ENCODE measurements around the gene COL26A1.

The COL26A1 gene

DNA sequence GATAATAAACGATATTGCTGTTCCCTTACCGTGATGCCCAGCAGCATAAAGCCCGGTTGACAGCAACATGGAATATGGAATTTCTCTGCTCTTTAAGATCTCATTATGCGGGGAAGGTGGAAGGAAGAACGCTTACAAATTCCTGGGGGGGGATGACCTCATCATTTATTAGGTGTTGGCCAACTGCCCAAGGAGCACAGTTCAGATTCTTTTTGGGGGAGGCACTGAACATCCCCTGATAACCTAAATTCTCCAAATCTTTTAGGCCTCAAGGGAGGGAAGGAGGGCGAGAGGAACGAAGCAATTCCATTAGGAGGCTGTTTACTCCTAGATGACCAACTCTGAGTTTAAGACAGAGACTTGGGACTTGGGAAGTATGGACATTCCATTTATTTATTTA lies 5.2 kb upstream of the COL26A1 start:
- no peak overlapping the region for H3K4me3 ChIP-seq (ENCODE audit: low read length)
- TF ChIP-seq ZNF274 (IDR thresholded peaks at IDR 0.05; ENCODE audit: low read depth, low read length), result no peak

DNA sequence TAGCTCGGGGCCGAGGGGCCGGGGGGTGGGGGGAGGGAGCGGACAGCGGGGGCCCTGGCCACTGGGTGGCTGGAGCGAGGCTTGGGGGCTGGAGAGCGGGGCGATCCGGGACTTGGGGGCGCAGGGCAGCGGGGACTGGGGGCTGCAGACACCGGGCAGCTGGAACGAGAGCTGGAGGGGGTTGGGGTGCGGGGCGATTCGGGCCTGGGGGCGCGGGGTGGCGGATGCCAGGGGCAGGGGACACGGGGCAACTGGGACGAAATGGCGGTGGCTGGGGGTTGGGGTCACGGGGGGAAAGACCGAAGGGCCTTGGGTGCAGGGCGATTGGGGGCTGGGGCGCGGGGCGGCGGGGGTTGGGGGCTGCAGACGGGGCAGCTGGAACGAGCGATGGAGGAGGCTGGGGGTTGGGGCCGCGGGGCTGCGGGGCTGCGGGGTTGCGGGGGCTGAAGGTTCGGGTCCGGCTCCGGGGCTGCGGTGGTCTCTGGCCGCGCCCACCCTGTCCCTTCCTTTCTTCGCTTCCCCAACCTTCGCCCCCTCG lies 590 bp downstream of the COL26A1 start:
- no peak for TF ChIP-seq ZNF274 (IDR thresholded peaks at IDR 0.05; ENCODE audit: low read depth, low read length)
- H3K4me3 ChIP-seq (ENCODE audit: low read length), result no peak overlapping the region

DNA sequence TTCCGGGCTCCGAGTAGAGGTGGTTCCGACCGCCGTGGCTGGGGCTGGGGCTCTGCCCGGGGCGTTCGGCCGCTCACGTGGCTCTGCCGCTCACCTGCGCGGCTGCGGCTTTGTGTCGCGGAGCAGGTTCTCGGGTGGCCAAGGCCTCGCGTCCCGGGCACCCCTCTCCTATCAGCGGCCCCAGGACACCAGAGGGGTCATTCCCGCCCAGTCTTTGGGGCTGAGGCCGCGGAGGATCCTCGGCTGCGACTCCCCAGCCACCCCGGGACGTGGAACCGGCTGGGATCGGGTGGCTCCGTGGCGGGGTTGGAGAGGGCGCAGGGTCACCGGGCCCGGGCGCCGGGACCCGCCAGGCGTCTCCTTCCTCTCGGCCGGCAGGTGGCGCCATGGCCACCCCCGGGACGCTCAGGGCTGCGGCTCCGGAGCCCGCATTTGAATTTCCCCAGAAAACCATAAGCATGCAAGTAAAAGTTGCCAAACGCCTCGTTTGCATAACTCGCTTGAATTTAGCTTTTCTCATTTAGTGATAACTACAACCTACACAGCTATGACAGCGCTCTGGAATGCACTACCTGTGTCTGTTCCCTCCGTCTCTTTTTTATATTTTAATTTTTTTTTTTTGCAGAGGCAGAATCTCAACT lies 1.2 kb downstream of the COL26A1 start:
- H3K4me3 ChIP-seq (ENCODE audit: low read length), result no peak overlapping the region
- no peak for TF ChIP-seq ZNF274 (IDR thresholded peaks at IDR 0.05; ENCODE audit: low read depth, low read length)

DNA sequence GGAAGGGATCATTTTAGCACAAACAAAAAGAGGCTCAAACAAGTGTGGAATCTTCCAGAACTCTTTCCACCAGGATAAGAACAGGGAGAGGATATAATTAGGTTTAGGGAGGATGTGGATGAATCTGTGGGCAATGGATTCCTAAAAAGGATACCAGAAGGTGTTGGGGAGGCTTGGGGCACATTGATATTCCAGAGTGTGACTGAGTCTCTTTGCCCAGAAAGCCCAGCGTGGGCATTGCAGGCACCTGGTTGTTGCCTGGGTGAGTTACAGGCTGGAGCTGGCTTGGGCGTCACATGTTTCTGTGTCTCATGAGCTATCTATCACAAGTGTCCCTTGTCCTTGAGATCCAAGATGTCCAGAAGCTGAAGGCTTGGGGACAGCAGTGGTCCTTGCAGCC lies 3.3 kb downstream of the COL26A1 start:
- no peak overlapping the region for H3K4me3 ChIP-seq (ENCODE audit: low read length)
- TF ChIP-seq ZNF274 (IDR thresholded peaks at IDR 0.05; ENCODE audit: low read depth, low read length), result no peak

DNA sequence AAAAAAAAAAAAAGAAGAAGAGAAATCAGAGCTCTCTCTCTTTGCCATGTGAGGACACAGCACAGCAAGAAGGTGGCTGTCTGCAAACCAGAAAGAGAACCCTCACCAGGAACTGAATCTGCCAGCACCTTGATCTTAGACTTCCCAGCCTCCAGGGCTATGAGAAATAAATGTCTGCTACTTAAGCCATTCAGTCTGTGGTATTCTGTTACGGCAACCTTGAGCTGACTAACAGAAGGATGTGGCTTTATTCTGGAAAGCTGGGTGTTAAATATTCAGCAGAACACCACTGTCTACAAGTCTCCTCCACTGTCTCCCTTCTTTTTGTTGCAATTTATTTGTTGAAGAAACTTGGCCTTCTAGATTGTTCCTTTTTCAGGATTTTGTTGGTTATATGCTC lies 5.0 kb downstream of the COL26A1 start:
- H3K4me3 ChIP-seq (ENCODE audit: low read length), result no peak overlapping the region
- TF ChIP-seq ZNF274 (IDR thresholded peaks at IDR 0.05; ENCODE audit: low read depth, low read length), result no peak

DNA sequence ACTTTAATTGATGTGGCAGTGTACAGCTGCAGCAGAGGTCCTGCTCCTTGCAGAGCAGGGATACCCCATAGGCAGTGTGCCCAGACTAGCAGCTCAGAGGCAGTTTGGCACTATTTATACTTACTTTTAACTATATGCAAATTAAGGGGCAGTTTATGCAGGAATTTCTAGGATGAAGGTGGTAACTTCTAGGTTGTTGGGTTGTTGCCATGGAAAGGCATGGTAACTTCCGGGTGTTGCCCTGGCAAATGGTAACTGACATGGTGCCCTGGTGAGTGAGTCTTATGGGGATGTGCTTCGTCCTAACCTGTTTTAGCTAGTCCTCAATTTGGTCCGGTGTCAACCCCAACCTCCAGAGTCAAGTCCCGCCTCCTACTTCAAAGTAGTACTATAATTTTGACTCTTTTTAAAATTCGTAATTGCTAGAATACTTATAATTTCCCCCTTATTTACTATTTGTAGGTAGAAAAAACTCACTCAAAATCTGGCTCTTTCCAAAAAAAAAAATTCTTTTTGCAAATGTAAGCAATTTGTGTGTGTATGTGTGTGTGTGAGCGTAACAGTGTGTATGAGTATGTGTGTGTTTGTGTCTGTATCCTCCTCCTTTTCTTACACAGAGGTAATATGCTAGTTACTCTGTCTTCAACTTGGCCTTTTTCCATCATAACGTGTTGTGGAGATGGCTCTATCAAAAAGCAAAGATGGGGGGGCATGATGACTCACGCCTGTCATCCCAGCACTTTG lies 5.9 kb downstream of the COL26A1 start:
- H3K4me3 ChIP-seq (ENCODE audit: low read length), result no peak overlapping the region
- TF ChIP-seq ZNF274 (IDR thresholded peaks at IDR 0.05; ENCODE audit: low read depth, low read length), result no peak

DNA sequence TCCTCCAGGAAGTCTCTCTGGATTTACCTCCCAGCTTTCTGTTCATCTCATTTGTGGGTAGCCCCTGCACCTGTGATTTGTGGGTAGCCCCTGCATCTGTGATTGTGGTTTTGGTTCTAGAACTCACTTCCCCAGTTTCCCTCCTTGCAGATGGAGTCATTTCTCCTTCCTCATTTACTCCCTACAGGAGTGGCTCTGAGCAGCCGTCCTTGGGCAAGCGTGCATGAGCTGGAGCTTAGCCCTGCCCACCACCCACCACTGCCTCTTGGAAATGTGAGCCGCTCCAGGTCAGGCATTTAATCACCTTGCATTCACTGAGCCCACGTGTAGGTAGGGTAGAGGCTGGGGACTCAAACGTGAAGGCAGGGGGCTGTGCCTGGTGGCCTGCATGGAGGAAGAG lies 8.2 kb downstream of the COL26A1 start:
- H3K4me3 ChIP-seq (ENCODE audit: low read length), result no peak overlapping the region
- TF ChIP-seq ZNF274 (IDR thresholded peaks at IDR 0.05; ENCODE audit: low read depth, low read length), result no peak

DNA sequence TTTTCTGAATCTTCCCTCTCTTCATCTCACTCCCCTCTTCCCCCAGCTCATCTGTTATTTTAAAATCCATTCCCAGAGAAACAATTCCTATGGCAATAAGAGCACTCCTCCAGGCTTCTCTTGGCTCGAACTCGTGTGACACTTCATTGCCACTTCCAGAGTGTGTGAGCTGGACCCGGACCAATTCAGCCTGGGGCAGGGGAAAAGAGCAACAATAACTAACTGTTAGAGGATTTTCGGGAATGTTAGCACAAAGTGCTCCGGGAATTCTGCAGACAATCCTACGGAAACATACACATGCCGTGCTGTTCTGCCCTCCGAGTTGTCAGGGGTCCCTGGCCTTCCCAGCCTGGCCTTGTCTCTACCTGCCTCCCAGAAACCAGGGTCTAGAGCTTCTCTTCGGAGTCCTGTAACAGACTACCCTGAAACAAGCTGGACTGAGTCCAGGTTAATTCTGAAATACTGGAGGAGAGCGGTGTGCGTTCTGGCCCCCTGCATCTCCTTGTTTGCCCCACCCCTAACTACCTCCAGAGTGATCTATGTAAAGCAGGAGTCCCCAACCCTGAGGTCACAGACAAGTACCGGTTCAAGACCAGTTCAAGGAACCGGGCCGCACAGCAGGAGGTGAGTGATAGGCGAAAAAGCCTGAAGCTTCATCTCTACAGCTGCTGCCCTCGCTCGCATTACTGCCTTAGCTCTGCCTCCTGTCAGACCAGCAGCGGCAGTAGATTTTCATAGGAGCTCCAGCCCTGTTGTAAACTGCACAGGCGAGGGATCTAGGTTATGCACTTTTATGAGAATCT lies 11.3 kb downstream of the COL26A1 start:
- no peak overlapping the region for H3K4me3 ChIP-seq (ENCODE audit: low read length)
- TF ChIP-seq ZNF274 (IDR thresholded peaks at IDR 0.05; ENCODE audit: low read depth, low read length), result no peak

DNA sequence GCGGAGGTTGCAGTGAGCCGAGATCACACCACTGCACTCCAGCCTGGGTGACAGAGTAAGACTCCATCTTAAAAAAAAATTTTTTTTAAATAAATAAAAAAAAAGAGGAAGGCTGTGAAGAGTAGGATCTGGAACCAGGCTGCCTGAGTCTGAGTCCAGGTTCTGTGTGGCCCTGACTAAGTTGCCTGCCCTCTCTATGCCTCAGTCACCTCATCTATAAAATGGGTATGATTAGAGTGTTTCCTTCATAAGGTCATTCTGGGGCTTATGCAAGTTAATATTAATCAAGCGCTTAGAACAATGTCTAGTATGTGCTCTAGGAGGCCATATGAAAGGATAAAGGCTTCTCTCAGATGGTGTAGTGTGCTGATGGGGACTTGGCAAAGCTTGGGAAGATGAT lies 12.3 kb downstream of the COL26A1 start:
- TF ChIP-seq ZNF274 (IDR thresholded peaks at IDR 0.05; ENCODE audit: low read depth, low read length), result no peak
- no peak overlapping the region for H3K4me3 ChIP-seq (ENCODE audit: low read length)

DNA sequence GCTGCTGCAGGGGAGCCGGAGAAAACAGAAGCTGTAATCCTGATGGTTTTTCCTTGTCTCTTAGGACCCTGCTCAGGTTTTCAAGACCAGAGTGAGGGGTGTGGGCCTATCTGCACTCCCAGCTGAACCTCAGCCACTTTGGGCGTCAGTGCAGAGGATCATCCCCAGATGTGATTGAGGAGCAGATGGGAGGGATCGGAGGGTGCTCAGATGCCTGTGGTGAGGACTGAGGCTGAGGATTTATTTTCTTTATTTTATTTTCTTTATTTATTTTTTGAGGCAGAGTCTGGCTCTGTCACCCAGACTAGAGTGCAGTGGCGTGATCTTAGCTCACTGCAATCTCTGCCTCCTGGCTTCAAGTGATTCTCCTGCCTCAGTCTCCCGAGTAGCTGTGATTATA lies 13.9 kb downstream of the COL26A1 start:
- no peak for TF ChIP-seq ZNF274 (IDR thresholded peaks at IDR 0.05; ENCODE audit: low read depth, low read length)
- H3K4me3 ChIP-seq (ENCODE audit: low read length), result no peak overlapping the region

DNA sequence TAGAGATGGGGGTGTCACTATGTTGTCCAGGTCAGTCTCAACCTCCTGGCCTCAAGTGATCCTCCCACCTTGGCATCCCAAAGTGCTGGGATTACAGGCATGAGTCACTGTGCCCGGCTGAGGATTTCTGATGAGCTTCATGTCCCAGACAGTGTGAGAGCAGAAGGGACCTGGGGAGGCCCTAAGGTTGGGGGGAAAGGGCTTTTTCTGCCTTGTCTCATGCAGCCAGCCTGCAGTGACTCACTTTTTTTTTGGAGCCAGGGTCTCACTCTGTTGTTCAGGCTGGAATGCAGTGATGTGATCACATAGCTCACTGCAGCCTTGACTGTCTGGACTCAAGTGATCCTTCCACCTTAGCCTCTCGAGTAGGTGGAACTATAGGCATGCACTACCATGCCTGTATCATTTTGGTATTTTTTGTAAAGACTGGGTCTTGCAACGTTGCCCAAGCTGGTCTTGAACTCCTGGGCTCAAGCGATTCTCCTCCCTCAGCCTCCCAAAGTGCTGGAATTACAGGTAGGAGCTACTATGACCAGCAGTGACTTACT lies 14.6 kb downstream of the COL26A1 start:
- no peak overlapping the region for H3K4me3 ChIP-seq (ENCODE audit: low read length)
- no peak for TF ChIP-seq ZNF274 (IDR thresholded peaks at IDR 0.05; ENCODE audit: low read depth, low read length)

DNA sequence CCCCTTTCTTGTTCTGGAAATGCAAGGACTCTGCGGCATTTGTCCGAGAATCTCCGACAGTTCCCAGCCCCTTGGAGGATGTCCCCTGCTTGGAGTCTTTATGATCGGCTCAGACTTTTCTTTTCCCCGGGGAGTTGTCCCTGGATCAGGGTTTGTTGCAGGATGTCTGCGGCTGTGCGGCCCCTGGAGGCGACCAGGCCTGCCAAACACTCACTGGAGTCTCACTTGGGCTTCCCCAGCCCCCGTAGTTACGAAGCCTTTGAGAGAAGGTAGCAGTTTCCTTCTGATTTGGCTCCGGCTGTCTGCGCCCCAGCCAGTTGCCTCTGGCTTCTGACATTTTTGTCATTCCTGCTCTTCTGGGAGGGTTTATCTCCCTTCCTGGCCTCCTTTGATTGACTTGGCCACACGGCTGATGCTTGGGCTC lies 16.1 kb downstream of the COL26A1 start:
- H3K4me3 ChIP-seq (ENCODE audit: low read length), result no peak overlapping the region
- no peak for TF ChIP-seq ZNF274 (IDR thresholded peaks at IDR 0.05; ENCODE audit: low read depth, low read length)

DNA sequence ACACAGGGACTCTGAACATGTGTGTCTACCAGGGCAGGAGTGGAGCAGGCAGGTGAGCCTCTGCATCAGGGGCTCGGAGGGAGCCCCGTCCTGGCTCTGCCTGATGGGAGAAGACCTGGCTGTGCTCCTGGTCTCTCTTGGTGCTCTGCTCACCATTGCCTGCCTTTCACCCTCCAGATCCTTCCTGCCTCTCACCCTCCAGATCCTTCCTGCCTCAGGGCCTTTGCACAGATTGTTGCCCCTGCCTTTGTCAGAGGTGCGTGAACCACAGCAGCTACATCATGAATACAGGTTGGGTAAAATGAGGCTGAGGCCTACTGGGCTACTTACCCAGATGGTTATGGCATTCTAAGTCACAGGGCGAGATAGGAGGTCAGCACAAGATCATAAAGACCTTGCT lies 16.6 kb downstream of the COL26A1 start:
- no peak overlapping the region for H3K4me3 ChIP-seq (ENCODE audit: low read length)
- no peak for TF ChIP-seq ZNF274 (IDR thresholded peaks at IDR 0.05; ENCODE audit: low read depth, low read length)

DNA sequence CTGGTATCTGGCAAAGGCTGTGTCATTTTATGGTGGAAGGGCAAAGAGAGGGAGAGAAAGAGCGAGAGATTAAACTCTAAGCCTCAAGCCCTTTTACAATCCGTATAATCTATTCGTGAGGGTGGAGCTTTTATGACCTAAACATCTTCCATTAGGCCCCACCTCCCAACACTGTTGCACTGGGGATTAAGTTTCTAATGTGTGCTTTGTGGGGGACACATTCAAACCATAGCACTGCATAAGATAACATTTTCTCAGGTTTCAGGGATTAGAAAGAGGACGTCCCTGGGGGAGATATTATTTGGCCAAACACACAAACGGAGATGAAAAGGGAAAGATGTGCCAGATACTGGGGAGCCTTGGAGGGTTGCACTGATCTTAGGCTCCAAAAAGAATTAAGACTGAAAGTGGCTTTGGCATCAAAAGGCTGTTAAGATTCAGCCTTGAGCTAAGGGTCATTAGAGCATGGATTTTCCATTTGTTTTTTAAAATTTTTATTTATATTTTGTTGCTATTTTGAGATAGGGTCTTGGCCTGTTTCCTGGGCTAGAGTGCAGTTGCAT lies 19.0 kb downstream of the COL26A1 start:
- H3K4me3 ChIP-seq (ENCODE audit: low read length), result no peak overlapping the region
- no peak for TF ChIP-seq ZNF274 (IDR thresholded peaks at IDR 0.05; ENCODE audit: low read depth, low read length)
